Raji (cell line): ENCODE measurements around the gene ANK2.

Experiments
- POLR2A ChIP-seq: IDR thresholded peaks from 2 replicates; pipeline ENCODE4 v1.6.1; 2011; ENCODE audit warnings: low read depth, low read length, control low read depth; ENCODE audit not compliant: insufficient read depth

ANK2 gene

DNA sequence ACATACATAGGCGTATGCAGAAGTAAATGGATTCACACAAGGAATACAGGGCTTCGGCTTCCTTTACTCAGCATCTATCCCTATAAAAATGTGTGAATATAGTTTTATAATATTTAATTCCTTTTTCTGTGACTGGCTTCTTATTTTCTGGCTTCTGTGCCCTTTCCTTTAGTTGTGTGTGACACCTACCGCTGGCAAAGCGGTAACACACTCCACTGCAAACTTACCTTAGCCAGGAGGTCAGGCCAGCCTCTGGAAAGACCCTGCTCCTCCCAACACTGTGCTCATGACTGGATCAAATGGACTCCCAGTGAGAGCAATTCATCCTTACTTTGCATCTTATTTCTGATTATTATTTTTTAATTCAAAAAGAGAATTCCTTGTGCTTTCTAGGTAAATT lies 244.2 kb downstream of the ANK2 start:
- no peak for TF ChIP-seq POLR2A

DNA sequence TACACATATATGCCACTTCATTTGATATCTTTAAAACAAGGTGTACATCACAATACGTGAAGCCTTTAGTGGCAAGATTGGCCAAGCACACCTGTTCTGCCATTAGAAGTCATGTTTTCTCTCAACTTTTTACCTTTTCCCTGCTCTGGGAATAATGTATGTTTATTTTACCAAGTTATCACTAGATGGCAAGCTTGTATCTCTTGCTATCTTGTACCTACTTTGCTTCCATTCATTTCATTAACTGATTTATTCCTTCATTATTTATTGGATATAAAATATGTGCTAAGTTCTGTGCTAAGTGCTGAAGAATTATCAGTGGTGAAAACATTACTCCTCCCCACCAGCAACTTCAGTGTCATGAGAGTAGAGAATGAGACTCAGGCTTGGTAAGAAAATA lies 245.5 kb downstream of the ANK2 start:
- TF ChIP-seq POLR2A: no peak

- TF ChIP-seq POLR2A: no peak
These were observed 251.0 kb downstream of the ANK2 start for GRCh38 chr4:113300471-113300928.

DNA sequence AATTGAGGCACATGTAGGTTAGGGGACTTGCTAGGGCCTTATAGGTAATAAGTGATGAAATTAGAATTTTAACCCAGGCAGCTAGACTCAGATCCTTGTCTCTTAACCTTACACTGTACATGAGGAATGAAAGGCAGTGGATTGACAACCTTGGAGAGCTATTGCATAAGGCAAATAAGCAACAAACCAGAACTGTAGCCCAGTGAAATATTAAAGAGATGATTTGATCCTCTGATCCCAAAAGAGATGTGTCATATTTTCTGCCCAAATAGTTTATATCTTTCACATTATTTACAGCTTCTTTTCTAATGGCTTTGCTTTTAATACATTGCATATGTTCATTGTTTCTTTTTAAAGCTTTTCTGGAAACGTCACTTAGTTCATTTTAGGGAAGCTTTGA lies 252.6 kb downstream of the ANK2 start:
- no peak for TF ChIP-seq POLR2A

GRCh38 chr4:113303315-113303714 lies 253.9 kb downstream of the ANK2 start:
- no peak for TF ChIP-seq POLR2A

DNA sequence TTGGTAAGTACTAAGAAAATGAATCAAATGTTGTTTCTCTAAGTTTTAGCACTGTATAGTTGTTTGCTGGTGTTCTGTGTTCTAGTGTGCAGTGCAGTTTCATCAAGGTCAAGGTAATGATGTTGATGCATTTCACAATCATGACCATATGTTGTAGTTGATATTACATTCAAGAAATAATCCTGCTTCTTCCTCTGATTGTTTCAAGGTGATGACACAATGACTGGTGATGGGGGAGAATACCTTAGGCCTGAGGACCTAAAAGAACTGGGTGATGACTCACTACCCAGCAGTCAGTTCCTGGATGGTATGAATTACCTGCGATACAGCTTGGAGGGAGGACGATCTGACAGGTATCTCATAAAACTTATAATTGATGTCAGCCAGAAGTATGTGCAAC lies 261.6 kb downstream of the ANK2 start:
- TF ChIP-seq POLR2A: no peak

- no peak for TF ChIP-seq POLR2A
These were observed 263.1 kb downstream of the ANK2 start for GRCh38 chr4:113312529-113312928.

GRCh38 chr4:113314426-113314825 lies 265.0 kb downstream of the ANK2 start:
- no peak for TF ChIP-seq POLR2A

GRCh38 chr4:113316879-113317278 lies 267.4 kb downstream of the ANK2 start:
- no peak for TF ChIP-seq POLR2A

DNA sequence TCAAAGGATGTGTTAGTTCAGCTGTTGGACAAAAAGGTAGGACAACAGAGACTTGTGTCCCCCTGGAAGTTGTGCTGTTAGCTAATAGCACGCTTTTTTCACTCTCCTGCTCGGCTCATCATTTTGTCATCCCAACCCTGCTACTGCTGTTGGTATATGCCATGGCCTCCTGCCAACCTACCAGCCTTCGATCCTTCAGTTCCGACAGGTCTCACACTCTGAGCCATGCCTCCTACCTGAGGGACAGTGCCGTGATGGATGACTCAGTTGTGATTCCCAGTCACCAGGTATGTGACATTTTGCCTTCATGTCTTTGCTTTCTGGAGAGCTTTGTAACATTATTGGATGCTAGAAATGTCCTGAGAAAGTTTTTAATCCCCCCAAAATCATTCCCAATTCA lies 268.1 kb downstream of the ANK2 start:
- TF ChIP-seq POLR2A: no peak

GRCh38 chr4:113322736-113323135 lies 273.3 kb downstream of the ANK2 start:
- TF ChIP-seq POLR2A: no peak

GRCh38 chr4:113325876-113326615 lies 276.6 kb downstream of the ANK2 start:
- TF ChIP-seq POLR2A: no peak

DNA sequence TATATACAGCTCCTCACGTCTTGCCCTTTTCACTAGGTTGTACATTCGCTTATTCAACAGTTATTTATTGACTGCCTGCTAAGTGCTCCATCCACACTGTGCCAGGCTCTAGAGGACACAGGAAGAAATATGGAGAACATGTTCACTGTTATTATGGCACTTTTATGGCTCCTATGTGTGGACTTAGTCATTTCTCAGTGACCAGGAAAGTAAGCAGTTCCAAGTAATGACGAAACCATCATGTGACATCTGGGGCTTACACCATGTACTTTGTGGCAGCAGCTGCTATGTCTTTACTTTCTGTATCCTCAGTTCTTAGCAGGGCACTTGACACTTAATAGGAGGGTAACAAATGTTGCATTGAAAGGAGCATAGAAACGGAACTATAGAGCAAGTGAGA lies 278.0 kb downstream of the ANK2 start:
- TF ChIP-seq POLR2A: no peak

DNA sequence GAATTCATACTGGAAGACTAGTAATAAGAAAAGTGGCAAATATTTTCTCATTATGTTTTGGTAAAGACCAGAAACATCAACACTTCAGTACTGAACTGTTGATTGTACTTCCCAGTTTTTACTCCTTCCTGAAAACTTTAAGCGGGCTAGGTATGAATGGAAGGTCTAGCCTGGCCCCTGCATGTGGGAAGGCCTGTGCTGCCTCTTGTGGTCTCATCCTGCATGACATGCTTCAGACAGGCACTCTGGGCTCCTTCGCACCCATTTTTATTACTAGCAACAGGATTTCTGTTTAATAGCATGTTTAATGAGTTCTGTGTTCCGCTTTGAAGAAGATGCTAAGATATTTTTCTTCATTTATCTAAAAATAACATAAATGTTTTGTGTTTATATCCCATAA lies 279.1 kb downstream of the ANK2 start:
- TF ChIP-seq POLR2A: no peak

DNA sequence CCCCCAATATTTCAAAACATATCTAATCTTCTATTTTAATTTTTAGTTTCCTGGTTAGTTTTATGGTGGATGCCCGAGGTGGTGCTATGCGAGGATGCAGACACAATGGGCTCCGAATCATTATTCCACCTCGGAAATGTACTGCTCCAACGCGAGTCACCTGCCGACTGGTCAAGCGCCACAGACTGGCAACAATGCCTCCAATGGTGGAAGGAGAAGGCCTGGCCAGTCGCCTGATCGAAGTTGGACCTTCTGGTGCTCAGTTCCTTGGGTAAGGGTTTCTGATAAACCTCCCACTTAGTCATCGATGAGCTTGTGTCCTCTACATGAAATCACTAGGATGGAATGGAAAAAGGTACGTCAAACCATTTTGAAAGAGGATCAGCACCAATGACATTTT lies 280.7 kb downstream of the ANK2 start:
- TF ChIP-seq POLR2A: no peak

DNA sequence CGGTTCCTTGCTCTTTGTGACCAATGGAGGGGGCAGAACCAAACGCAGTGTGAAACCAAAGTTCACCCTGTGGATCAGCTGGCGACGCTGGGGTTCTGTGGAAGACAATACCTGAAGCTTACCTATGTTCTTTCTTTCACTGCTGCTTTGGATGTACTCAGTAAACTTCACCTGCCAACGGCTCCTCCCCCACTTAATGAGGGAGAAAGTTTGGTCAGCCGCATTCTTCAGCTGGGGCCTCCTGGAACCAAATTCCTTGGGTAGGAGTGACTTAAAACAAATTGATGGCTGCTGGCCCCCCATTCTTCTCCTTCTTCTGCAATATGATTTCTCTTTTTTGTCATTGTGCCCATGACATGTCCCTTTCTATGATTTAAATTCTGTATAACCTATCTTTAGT lies 282.4 kb downstream of the ANK2 start:
- TF ChIP-seq POLR2A: no peak

- no peak for TF ChIP-seq POLR2A
These were observed 283.2 kb downstream of the ANK2 start for GRCh38 chr4:113332701-113333100.
